GM18951 (cell line): ENCODE measurements around the gene CAMTA1.

Source experiments
- POLR2A ChIP-seq: IDR thresholded peaks from 4 replicates; pipeline ENCODE4 v1.6.1; 2011; ENCODE audit warnings: mild to moderate bottlenecking; ENCODE audit not compliant: insufficient read length, insufficient read depth; ENCODE audit errors: extremely low read depth
- in situ Hi-C: fragments of 300-500 bp; cut with MboI; formaldehyde crosslinking; loops from one replicate; pipeline ENCODE4 v1.12.0; 2022; ENCODE audit warnings: low sequenced_read_pairs, mixed read lengths, inconsistent platforms; ENCODE audit not compliant: unreplicated experiment

The CAMTA1 gene

DNA sequence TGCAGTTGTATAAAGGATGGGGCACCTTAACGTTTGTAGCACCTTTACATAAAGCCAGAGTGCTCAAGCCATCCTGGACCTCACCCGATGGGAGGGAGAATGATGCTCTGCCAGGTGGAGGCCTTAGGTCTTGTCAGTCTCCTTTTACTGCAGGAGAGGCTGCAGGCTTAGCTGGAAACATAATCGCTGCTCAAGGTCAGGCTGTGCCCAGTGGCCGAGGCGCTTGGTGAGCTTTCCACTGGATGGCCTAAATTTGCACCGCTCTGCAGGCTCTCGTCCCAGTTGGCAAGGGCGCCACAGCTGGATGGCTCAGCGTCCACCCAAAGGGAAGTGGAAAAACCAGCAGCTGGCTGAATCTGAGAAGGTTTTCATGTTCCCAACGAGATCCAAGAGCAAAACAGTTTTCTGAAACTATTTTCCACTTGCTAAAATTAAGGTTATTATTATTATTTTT, 438.9 kb downstream of the CAMTA1 start:
- in situ Hi-C loops, result loop anchor here (25.0 kb wide), 1 partner anchor 512 kb away; the partner anchor contains the start of gene DNAJC11
- TF ChIP-seq POLR2A, result no peak

DNA sequence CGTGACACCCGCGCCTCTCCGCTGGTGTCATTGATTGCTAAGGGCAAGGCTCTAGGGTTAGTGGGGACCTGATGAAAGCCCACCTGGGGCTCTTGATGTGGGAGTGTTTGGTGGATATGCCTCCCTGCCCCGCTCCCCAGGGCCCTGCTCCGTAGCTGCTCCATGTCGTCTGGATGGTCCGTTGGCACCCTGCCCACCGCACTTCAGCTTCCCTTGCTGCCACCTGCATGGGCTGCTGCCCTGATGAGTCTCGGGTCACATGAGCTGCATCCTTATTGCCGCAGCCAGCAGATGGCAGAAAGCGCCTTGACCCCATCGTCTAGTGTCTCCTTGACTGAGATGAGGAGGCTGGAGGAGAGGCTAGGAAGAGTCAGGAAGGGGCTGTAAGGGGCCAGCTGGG, 439.4 kb downstream of the CAMTA1 start:
- in situ Hi-C loops, result loop anchor here (25.0 kb wide), 1 partner anchor 512 kb away; the partner anchor contains the start of gene DNAJC11

DNA sequence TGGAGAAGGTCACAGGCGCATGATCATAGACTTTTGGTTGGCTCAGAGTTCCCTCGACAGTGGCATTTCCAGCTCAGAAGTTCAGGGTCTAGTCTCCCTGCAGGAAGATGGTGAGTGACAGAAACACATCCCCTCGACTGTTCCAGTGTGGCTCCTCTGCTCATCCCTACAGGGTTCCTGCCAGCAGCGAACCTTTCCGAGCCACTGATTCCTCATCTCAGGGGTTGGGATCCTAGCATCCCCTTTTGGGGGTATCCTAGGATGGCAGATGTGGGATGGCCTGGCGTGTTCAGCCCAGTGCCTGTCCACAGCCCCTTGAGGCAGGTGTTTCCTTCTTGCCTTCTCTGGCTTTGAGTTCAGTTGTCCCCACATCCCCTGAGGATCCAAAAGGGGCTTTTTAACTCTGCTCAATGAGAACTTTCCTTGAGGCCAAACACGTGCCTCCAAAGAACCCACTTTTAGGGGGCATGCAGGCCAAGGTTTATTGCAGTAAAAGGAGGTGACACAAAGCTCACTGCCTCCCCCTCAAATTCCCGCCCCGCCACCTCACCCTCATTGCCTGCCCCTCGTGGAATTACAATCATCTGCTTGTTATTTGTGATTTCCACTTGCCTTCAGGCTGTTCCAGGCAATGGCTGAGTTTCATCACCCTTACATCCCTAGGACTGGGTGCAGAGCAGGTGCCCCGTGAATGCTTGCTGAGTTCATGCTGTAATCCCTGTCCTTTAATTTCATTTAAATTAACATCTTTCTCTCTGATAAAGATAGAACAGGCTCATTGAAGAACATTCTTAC, 440.7 kb downstream of the CAMTA1 start:
- in situ Hi-C loops, result no loop called here
- TF ChIP-seq POLR2A, result no peak

More for the DNA sequence above, 439.4 kb downstream of the CAMTA1 start:
- no peak for TF ChIP-seq POLR2A

DNA sequence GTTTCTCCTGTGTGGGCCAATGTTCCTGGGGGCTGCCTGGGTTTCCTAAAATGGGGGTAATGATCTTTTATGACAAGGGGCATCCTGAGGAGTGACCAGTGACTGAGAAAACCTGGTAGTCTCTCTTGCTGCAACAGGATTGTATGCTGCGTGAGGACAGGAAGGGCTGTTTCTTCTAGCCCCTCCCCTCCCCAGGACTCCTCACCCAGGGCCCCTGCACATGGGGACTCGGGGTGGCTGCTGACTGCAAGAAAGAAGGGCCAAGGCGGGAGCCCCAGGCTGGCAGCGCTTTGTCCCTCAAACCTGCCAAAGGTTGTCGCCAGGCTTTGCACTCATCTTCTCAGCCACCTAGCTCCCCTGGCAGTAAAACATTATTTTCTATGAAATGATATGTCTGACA, 442.4 kb downstream of the CAMTA1 start:
- in situ Hi-C loops, result no loop called here
- TF ChIP-seq POLR2A, result no peak

DNA sequence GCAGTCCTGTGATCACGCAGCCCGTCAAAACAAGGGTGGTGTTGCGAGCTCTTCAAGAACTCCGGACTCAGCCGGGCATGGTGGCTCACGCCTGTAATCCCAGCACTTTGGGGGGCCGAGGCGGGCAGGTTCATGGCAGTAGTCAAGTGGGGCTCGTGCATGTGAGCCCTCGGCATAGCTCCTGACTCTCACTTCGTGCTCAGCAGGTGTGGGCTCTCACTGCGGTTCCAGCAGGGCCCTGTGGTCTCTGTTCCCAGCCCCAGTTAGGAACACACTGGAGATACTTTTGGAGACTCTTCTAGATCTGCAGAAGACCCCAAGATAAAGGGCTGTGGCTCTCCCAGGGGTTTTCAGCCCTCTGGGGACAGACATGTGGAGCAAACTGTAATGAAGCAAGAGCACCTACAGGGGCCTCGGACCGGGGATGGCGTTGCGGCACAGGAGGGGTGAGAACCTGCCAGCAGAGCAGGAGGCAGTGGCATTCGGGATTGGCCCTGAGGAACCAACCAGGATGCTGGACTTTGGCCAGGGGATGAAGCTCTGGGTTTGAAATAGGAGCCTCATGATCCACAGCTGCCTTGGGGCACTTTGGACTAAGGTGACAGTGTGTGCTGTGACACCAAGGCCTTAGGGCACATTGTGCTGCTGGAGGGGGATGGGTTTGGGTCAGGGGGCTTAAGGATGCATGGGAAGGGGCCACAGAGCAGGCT, 443.2 kb downstream of the CAMTA1 start:
- in situ Hi-C loops, result no loop called here
- TF ChIP-seq POLR2A, result no peak

DNA sequence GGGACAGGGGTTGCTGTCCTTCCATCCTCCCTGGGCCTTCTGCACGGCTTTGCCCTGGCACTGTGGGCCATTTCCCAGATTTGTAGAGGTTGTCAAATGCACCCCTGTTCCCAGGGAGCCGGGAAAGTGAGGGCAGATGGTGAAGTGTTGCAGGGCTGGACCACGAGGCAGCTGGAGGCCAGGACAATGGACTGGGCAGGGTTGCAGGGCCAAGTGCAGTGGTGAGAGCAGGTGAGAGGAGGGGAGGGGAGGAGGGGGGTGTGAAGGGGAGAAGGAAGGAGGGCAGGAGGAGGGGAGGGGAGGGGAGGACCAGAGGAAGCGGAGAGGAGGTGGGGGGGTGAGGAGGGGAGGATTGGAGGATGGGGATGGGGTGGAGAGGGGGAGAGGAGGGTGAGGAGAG, 443.9 kb downstream of the CAMTA1 start:
- in situ Hi-C loops, result no loop called here
- TF ChIP-seq POLR2A, result no peak

DNA sequence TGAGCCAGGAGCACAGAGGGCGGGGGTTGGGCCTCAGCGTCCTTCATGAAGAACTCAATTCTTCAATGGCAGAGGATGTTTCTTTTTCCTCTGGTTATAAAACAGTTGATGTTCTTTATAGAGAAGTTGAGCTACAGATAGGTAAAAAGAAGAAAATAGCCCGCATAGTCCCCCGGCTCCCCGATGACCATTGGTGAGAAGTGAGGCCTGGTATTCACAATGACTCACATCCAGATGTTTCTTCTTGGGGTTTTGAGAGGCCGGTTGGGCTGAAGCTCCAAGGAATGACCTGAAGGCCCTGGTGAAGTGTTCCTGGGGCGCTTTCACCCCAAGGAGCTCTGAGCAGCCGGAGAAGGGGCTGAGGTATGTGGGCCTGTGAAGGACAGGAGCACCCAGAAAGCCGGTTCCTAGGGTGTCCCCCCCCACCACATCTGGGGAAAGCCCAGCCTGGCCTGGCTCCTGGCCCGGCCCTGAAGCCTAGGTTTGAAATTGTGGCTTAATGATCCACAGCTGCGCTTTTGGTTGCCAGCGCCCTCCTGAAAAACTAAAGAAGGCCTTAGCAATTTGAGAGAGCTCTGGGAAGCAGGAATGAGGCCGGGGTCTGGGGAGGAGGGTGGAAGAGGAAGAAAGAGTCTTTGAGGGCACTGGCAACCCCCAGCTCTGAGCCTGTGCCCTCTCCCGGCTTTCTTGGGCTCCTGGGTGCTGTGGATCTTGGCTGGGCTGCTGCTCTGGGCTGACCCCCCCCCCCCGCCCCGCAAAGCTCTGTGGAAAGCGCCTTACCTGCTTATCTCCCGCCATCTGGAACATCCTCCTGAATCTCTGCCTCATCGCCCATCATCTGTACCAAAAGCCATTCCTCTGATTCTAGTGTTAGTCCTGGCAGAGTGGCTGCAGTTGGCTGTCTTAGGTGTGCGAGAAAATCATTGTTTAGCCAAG, 444.7 kb downstream of the CAMTA1 start:
- no peak for TF ChIP-seq POLR2A
- in situ Hi-C loops, result no loop called here

DNA sequence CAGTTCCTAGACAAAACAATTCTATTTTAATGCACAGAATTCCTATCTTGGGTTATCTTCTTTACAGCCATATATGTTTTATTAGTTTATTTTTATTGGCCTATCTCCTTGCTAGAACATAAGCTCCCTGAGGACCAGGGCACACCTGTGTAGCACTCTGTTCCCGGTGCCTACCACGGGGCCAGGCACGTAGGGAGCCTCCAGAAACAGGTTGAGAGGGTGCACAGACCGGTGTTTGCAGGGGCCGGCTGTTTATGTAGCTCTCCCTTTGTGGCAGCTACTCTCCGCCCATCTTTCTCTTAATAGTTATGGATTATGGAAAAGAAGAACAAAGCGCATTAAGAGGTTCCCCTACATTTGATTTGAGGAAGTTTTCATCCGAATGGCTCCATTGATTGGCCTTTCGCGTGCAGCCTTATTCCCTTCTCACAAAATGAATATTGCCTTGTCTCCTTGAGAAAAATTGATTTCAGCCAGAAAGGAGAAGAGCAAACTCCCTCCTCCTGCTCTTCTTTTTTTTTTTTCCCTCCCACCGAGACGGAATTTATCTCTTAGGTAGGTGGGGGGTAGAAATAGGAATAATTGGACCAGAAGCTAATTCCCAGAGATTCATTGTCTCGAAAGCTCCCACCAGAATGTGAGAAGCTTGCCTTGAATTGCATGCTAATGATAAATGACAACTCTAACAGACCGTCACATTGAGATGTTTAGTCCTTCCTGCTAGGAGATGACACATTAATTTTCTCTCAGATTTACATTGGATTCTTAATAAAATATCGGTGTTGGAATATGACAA, 447.4 kb downstream of the CAMTA1 start:
- in situ Hi-C loops, result no loop called here

DNA sequence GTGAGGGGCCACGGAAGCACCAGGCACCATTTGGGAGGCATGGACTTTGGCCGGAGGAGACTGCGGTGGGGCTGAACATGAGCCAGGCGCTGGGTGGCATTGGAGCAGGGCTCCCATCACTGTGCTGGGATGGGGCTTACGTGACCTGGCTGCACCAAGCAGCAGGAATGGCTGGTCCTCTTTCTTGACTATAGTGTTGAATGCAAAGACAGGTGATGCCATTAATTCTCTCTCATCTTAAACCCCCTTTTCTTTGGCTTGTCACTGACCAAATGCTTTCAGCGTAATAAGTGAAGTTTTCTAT, 447.9 kb downstream of the CAMTA1 start:
- in situ Hi-C loops, result no loop called here

More for the DNA sequence above, 447.4 kb downstream of the CAMTA1 start:
- TF ChIP-seq POLR2A, result no peak

DNA sequence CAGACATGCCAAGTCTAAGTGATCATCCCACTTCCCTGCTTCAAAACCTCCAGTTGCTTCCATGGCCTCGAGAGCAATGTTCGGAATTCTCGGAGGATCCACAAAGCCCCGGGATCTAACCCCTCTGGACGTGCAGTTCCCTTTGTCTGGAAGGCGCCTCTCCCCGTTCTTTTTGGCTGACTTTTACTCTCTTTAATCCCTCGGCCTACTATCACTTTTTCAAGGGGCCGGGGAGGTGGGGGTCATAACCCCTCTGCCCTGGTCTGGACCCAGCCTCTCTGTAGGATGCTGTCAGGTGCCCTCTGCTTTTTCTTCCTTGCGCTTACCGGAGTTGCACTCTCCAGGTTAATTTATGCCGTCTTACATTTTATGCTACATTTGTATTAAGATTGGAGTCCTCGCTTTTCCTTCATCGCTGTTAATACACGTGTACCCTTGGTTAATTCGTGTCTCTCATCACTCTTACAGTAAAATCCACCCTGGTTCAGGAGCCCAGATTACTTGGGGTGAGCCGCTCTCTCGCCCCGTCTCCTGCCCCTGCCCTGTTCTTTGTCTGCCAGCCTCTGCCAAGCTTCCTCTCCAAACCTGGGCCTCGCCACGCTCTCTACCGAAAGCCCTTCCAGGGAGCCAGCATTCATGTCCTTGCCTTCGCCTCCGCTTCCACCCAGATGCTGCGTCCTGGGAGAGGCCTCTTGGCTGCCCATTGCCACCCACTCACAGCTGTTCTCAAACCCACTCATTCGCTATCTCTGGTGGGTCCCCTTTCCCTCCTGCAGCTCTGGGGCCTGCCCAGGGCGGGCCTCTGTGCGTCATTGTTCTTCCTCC, 448.6 kb downstream of the CAMTA1 start:
- TF ChIP-seq POLR2A, result no peak
- in situ Hi-C loops, result no loop called here

More for the DNA sequence above, 447.9 kb downstream of the CAMTA1 start:
- TF ChIP-seq POLR2A, result no peak

DNA sequence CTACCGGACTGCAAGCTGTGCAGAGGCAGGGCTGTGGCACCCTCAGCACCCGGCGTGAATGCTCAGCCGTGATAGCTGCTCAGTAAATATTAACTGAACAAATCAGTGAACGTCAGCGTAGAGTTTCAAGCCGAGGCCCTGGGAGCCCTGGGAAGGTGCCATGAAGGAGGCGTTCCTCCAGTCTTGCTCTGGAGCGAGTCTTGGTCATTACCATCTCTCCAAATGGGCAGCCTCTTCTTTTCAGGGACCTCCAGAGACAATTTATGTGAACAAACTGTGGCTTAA, 449.2 kb downstream of the CAMTA1 start:
- in situ Hi-C loops, result no loop called here
- TF ChIP-seq POLR2A, result no peak
